Measurements from ENCODE around the gene ZNF275. TPM values are rescaled to one million over a fixed set of nuclear protein-coding genes. Genes with fewer than 3 reads are reported as not detected.
A peak's percentile ranks its signal among the peaks of the same experiment; 100 is the strongest.

The ZNF275 gene
- total RNA-seq, 3 donors from 2014 or later = 8.3 to 13.3 (median 12.8) TPM

DNA sequence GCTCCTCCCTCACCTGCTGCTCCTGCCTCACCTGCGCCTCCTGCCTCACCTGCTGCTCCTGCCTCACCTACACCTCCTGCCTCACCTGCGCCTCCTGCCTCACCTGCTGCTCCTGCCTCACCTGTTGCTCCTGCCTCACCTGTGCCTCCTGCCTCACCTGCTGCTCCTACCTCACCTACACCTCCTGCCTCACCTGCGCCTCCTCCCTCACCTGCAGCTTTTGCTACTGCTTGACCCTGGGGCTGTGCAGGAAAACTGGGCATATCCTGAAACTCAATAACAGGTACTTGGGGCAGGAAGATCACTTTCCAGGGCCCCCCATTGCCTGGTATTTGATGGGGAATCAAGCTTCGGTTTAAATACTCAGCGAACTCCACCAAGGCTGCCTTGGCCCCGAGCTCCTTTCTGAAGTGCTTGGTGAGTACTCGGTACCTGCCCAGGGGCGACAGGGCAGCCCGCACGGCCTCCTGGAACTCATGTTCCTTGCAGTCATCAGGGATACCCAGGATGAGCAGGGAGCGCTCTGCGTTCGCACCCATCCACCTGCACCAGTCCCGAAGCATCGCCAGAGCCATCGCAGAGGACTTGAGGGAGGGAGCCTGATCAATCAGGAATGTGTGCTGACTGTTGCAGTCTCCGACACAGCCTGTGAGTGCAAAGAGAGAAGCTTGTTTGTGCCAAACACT, 64.5 kb downstream of the ZNF275 start:
- H3K27ac ChIP-seq = no peak overlapping the region
- no peak overlapping the region for H3K4me3 ChIP-seq
- intact Hi-C loops (cut with DNase I; ENCODE audit: low total_unique reads) = no loop called here

DNA sequence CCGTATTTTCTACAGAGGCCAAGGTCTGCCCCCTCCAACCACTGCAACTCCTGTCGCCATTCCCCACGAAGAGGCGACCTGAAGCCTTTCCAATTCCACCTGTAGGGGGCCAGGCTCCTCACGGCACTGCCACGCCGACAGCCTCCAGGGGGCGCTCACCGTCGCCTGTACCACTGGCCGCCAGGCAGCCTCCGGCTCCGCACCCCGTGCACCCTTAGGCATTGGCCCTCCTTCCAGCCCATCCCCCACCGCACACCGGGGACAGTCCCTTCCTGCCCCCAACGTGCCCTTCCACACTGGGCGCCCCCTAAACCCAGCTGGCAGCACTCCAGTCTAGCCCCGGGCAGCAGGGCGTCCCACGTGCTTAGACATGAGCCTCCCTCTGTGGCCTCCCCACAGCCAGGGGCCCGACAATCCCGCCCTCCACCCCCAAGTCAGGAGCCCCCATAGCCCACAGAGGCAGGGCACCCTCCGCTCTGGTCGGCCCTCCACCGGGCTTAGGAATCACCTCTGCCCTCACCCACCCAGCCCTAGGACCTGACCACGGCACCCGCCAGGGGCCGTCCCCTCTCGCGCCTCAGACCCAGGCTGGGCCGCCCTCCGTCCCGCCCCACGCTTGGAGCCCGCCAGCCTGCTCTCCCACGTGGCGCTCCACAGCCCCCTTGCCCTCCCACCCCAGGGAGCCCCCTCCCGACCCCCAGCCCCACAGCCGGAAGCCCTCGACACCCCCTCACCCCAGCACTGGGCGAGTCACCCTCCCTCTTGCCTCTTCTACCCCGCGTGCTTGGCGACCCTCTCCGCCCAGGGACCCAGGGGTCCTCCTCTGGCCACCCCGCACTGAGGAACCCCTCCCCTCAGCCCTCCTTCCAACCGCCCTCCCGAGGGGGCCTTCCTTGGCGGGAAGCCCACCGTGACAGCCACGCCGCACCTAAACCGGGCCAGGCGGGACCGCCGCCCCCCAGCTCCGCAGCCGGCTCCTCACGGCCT, 66.5 kb downstream of the ZNF275 start:
- Histone ChIP-seq H3K4me1 (no peaks in the 10 kb centered on the region), H3K27me3 (peaks cover 0 to 41% of the 10 kb centered on the region in 2 donors), H3K4me3 (no peak overlapping the region), H3K27ac (no peak overlapping the region), H3K9me3 (peaks cover 0 to 7% of the 10 kb centered on the region in 2 donors), H3K36me3 (no peaks in the 10 kb centered on the region)
- no peak for TF ChIP-seq POLR2A (IDR thresholded peaks at IDR 0.05)
- TF ChIP-seq, protein P1, sequence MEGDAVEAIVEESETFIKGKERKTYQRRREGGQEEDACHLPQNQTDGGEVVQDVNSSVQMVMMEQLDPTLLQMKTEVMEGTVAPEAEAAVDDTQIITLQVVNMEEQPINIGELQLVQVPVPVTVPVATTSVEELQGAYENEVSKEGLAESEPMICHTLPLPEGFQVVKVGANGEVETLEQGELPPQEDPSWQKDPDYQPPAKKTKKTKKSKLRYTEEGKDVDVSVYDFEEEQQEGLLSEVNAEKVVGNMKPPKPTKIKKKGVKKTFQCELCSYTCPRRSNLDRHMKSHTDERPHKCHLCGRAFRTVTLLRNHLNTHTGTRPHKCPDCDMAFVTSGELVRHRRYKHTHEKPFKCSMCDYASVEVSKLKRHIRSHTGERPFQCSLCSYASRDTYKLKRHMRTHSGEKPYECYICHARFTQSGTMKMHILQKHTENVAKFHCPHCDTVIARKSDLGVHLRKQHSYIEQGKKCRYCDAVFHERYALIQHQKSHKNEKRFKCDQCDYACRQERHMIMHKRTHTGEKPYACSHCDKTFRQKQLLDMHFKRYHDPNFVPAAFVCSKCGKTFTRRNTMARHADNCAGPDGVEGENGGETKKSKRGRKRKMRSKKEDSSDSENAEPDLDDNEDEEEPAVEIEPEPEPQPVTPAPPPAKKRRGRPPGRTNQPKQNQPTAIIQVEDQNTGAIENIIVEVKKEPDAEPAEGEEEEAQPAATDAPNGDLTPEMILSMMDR (IDR thresholded peaks at IDR 0.05) = peak in 1 of 3 donors; percentile 18
- no peak for DNase-seq (ENCODE audit: low spot score in 2 of 2)
- intact Hi-C loops (cut with DNase I; ENCODE audit: low total_unique reads) = no loop called here

More for the DNA sequence above, 64.5 kb downstream of the ZNF275 start:
- TF ChIP-seq POLR2AphosphoS5 (IDR thresholded peaks at IDR 0.05) (no peak), POLR2A (IDR thresholded peaks at IDR 0.05) (no peak)
- TF ChIP-seq, protein P1 (IDR thresholded peaks at IDR 0.05) = no peak
- no peaks in the 10 kb centered on the region for H3K36me3 ChIP-seq
- no peak for DNase-seq (ENCODE audit: low spot score in 2 of 2)
- peaks cover 0 to 7% of the 10 kb centered on the region in 2 donors for H3K9me3 ChIP-seq
- no peaks in the 10 kb centered on the region for H3K4me1 ChIP-seq
- peaks cover 0 to 52% of the 10 kb centered on the region in 2 donors for H3K27me3 ChIP-seq

DNA sequence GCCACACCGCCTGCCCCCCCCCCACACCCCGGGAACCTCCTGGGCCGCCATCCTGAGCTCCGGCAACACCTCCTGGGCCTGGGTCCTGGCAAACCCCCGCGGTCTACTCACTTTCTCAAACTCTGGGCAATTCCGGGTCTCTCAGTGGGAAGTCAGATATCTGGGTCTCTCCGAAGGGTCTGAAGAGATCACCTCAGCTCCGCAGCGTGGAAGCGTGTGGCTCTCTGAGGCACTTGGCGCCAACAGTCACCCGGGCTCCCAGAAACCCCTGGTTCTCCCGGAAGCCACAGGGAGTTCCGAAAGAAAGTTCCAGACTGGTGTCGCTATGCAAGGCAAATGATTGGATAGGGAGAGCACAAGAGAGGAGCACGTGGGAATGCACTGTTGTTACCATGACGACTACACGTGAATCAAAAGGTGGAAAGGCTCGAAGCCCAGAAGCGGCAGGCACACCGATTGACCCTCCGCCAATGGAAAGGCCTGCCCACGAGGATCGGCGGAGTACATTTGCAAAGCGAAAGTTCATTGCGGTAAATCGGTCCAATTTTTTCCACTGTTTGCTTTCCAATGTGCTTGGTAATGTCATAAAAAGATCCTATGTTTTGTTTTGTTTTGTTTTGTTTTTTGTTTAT, 67.3 kb downstream of the ZNF275 start, which contains the start of gene PNMA6E:
Gene PNMA6E, minus strand, starts transcription at position 218 of the 632 bp plus-strand sequence. CDS start 2,501 bp downstream, outside the sequence.
- H3K9me3 ChIP-seq = peaks cover 0 to 7% of the 10 kb centered on the region in 2 donors
- DNase-seq (ENCODE audit: low spot score in 2 of 2) = no peak
- intact Hi-C loops (cut with DNase I; ENCODE audit: low total_unique reads) = no loop called here

More for the DNA sequence above, 67.3 kb downstream of the ZNF275 start, which contains the start of gene PNMA6E:
- H3K27me3 ChIP-seq = peaks cover 0 to 41% of the 10 kb centered on the region in 2 donors
- TF ChIP-seq POLR2A (IDR thresholded peaks at IDR 0.05) = no peak
- no peak within 1 kb of the TSS for H3K4me3 ChIP-seq
- H3K27ac ChIP-seq = no peak within 1 kb of the TSS
- no peaks in the 10 kb centered on the region for H3K4me1 ChIP-seq
- no peaks in the 10 kb centered on the region for H3K36me3 ChIP-seq

Other genes starting within 250 kb of the ZNF275 start
- not detected for gene MAGEA1, start 154.9 kb upstream of the ZNF275 start, total RNA-seq
- not detected for gene PNMA6F, start 12.4 kb upstream of the ZNF275 start, total RNA-seq
- not detected for gene PNMA6E, start 67.2 kb downstream of the ZNF275 start, total RNA-seq
- gene ZFP92, start 77.3 kb downstream of the ZNF275 start, total RNA-seq = 1 to 10 TPM in 2 of 3 donors, under 1 TPM in 1; 0.29 to 1.6 (median 1.3) TPM
- gene TREX2, start 111.9 kb downstream of the ZNF275 start, total RNA-seq = 1 to 10 TPM; 1.0 to 4.3 (median 1.9) TPM
- 10 to 100 TPM; 19.0 to 26.2 (median 21.9) TPM for gene HAUS7, start 136.4 kb downstream of the ZNF275 start, total RNA-seq
- gene BGN, start 160.8 kb downstream of the ZNF275 start, total RNA-seq = 10 to 100 TPM in 2 of 3 donors, 1 to 10 TPM in 1; 9.7 to 21.3 (median 11.0) TPM
- not detected for gene ATP2B3, start 183.5 kb downstream of the ZNF275 start, total RNA-seq

Data from breast epithelium (tissue), 4 donors.